Measurements from ENCODE around the gene PPP4R4. TPM values are rescaled to one million over a fixed set of nuclear protein-coding genes. Genes with fewer than 3 reads are reported as not detected.
A peak's percentile ranks its signal among the peaks of the same experiment; 100 is the strongest.

The PPP4R4 gene
- total and polyA plus RNA-seq, 4 donors, result 1.6 to 25.9 (median 3.8) TPM

DNA sequence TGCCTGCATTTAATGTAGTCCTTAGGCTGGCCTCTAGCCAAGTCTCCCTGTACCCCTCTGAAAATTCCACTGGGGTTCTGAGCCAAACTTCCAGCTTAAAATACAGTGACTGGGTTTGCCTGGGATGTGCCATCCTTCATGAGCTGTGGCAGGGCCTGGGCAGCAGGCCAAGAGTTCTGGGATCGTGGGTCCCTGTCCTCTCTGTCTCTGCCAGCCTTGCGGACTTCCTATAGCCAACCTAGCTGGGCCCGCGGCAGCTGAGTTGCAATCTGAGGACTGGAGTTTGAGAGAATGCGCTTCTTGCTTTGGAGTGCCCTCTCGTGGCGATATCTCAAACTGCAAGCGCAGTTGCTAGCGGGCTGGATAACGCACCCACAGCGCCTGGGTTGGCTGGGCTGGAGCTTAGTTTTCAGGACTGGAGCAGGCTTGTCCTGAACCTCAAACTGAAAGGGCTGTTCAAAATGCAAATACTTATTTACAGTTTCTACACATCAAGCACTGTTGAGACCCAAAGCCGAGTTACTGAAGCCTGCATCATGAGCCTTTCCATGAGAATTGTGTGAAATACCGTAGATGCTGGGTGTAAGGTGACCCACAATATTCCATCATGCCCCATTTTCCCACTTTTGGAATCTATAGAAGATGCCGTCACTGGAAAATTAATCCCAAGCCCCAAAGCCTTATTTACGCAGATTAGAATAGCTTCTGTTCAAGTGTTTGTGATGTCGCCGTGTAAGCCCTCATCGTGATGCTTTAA, 37.4 kb upstream of the PPP4R4 start:
- Histone ChIP-seq H3K27me3 (ENCODE audit: control insufficient read depth in 3 of 3, insufficient read depth in 3 of 3, low read length in 2 of 3) (peaks cover 0 to 2% (median 2%) of the 10 kb centered on the region in 3 donors), H3K36me3 (ENCODE audit: control insufficient read depth in 4 of 4, insufficient read depth in 4 of 4, low read length in 4 of 4) (no peaks in the 10 kb centered on the region), H3K9ac (ENCODE audit: insufficient read depth in 1 of 2, low read length in 2 of 2) (no peak overlapping the region), H3K9me3 (ENCODE audit: control insufficient read depth in 4 of 4, insufficient read depth in 3 of 4, low read length in 3 of 4) (peaks cover 0 to 1% (median 0%) of the 10 kb centered on the region in 4 donors), H3K27ac (ENCODE audit: low read depth in 1 of 2, low read length in 1 of 2) (no peak overlapping the region), H3K4me3 (no peak overlapping the region), H3K4me1 (ENCODE audit: control insufficient read depth in 5 of 5, insufficient read depth in 5 of 5, low read length in 5 of 5) (no peaks in the 10 kb centered on the region)
- TF ChIP-seq, protein P1, sequence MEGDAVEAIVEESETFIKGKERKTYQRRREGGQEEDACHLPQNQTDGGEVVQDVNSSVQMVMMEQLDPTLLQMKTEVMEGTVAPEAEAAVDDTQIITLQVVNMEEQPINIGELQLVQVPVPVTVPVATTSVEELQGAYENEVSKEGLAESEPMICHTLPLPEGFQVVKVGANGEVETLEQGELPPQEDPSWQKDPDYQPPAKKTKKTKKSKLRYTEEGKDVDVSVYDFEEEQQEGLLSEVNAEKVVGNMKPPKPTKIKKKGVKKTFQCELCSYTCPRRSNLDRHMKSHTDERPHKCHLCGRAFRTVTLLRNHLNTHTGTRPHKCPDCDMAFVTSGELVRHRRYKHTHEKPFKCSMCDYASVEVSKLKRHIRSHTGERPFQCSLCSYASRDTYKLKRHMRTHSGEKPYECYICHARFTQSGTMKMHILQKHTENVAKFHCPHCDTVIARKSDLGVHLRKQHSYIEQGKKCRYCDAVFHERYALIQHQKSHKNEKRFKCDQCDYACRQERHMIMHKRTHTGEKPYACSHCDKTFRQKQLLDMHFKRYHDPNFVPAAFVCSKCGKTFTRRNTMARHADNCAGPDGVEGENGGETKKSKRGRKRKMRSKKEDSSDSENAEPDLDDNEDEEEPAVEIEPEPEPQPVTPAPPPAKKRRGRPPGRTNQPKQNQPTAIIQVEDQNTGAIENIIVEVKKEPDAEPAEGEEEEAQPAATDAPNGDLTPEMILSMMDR (IDR thresholded peaks at IDR 0.05; ENCODE audit: control extremely low read depth, extremely low read depth), result peak; percentile 98
- ATAC-seq (ENCODE audit: insufficient read depth, low FRiP score), result peak; percentile 89
- DNase-seq, result peak; percentile 83 to 84 (median 84)
- WGBS, 2 donors, result 30 to 33% methylated on average over 18 of the region's 18 CpGs

DNA sequence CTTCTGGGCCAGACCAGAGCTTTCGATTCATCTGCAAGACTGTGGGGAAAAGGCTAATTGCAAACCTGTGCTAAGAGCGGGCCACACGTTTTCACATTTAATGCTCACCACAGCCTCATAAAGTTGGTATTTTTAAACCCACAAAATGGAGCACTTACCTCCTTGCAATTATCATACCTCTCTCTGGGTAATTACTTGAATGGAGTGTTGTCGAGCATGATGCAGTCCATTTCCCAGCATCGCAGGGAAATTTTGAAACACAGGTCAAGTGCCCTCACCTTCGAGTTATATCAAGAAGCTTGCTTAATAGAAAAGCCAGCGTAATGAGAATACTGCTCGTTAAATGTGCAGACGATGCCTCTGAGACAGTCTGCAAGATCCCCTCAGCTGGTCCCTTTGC, 35.9 kb upstream of the PPP4R4 start:
- Histone ChIP-seq H3K9me3 (ENCODE audit: control insufficient read depth in 4 of 4, insufficient read depth in 3 of 4, low read length in 3 of 4) (peaks cover 0 to 1% (median 0%) of the 10 kb centered on the region in 4 donors), H3K9ac (ENCODE audit: insufficient read depth in 1 of 2, low read length in 2 of 2) (no peak overlapping the region), H3K36me3 (ENCODE audit: control insufficient read depth in 4 of 4, insufficient read depth in 4 of 4, low read length in 4 of 4) (no peaks in the 10 kb centered on the region), H3K4me3 (no peak overlapping the region), H3K27ac (ENCODE audit: low read depth in 1 of 2, low read length in 1 of 2) (peak overlapping the region in 1 of 2 donors; percentile 65), H3K4me1 (ENCODE audit: control insufficient read depth in 5 of 5, insufficient read depth in 5 of 5, low read length in 5 of 5) (no peaks in the 10 kb centered on the region), H3K27me3 (ENCODE audit: control insufficient read depth in 3 of 3, insufficient read depth in 3 of 3, low read length in 2 of 3) (peaks cover 0 to 2% (median 2%) of the 10 kb centered on the region in 3 donors)
- WGBS, 2 donors, result 73 to 86% methylated on average over 9 of the region's 9 CpGs
- ATAC-seq (ENCODE audit: insufficient read depth, low FRiP score) (no peak), DNase-seq (no peak)
- TF ChIP-seq, protein P1 (IDR thresholded peaks at IDR 0.05; ENCODE audit: control extremely low read depth, extremely low read depth), result no peak

DNA sequence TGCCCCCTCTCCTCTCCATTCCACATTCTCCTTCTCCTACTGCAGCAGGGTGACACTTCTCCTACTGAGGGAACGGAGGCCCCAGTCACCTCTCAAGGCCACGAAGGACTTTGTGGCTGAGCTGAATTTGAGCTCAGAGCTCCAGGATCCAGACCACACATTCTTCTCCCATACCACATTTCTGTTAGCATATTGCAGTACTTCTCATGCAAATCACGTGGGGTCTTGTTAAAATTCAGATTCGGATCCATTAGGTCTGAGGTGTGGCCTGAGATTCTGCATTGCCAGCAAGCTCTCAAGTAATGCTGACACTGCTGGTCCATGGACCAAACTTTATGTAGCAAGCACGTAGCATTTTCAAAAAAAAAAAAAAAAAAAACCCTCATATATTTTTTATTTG, 35.1 kb upstream of the PPP4R4 start:
- Histone ChIP-seq H3K4me3 (no peak overlapping the region), H3K27ac (ENCODE audit: low read depth in 1 of 2, low read length in 1 of 2) (peak overlapping the region in 1 of 2 donors; percentile 55), H3K36me3 (ENCODE audit: control insufficient read depth in 4 of 4, insufficient read depth in 4 of 4, low read length in 4 of 4) (no peaks in the 10 kb centered on the region), H3K9ac (ENCODE audit: insufficient read depth in 1 of 2, low read length in 2 of 2) (no peak overlapping the region), H3K9me3 (ENCODE audit: control insufficient read depth in 4 of 4, insufficient read depth in 3 of 4, low read length in 3 of 4) (peaks cover 0 to 1% (median 0%) of the 10 kb centered on the region in 4 donors), H3K4me1 (ENCODE audit: control insufficient read depth in 5 of 5, insufficient read depth in 5 of 5, low read length in 5 of 5) (no peaks in the 10 kb centered on the region), H3K27me3 (ENCODE audit: control insufficient read depth in 3 of 3, insufficient read depth in 3 of 3, low read length in 2 of 3) (peaks cover 0 to 2% (median 1%) of the 10 kb centered on the region in 3 donors)
- WGBS, 2 donors, result 76 to 81% methylated on average over 5 of the region's 5 CpGs
- TF ChIP-seq, protein P1 (IDR thresholded peaks at IDR 0.05; ENCODE audit: control extremely low read depth, extremely low read depth), result no peak
- ATAC-seq (ENCODE audit: insufficient read depth, low FRiP score) (no peak), DNase-seq (no peak)

All from lung (tissue), 12 donors.